ENCODE results near the gene MMP8.

GRCh38 chr11:102724904-102725500, at the start of gene MMP8:
- no peak for TF ChIP-seq MEF2A (IDR thresholded peaks at IDR 0.05; ENCODE audit: control insufficient read depth, low read depth, low read length)
- TF ChIP-seq ZFPM2 (CRISPR knock-in tag; IDR thresholded peaks at IDR 0.05), result no peak
- TF ChIP-seq, protein P1, sequence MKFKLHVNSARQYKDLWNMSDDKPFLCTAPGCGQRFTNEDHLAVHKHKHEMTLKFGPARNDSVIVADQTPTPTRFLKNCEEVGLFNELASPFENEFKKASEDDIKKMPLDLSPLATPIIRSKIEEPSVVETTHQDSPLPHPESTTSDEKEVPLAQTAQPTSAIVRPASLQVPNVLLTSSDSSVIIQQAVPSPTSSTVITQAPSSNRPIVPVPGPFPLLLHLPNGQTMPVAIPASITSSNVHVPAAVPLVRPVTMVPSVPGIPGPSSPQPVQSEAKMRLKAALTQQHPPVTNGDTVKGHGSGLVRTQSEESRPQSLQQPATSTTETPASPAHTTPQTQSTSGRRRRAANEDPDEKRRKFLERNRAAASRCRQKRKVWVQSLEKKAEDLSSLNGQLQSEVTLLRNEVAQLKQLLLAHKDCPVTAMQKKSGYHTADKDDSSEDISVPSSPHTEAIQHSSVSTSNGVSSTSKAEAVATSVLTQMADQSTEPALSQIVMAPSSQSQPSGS (CRISPR knock-in tag; IDR thresholded peaks at IDR 0.05), result no peak
- TF ChIP-seq NR1H2 (CRISPR knock-in tag; IDR thresholded peaks at IDR 0.05), result no peak
- TF ChIP-seq, protein P2, sequence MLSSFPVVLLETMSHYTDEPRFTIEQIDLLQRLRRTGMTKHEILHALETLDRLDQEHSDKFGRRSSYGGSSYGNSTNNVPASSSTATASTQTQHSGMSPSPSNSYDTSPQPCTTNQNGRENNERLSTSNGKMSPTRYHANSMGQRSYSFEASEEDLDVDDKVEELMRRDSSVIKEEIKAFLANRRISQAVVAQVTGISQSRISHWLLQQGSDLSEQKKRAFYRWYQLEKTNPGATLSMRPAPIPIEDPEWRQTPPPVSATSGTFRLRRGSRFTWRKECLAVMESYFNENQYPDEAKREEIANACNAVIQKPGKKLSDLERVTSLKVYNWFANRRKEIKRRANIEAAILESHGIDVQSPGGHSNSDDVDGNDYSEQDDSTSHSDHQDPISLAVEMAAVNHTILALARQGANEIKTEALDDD (IDR thresholded peaks at IDR 0.05), result no peak
- TF ChIP-seq, protein P3, sequence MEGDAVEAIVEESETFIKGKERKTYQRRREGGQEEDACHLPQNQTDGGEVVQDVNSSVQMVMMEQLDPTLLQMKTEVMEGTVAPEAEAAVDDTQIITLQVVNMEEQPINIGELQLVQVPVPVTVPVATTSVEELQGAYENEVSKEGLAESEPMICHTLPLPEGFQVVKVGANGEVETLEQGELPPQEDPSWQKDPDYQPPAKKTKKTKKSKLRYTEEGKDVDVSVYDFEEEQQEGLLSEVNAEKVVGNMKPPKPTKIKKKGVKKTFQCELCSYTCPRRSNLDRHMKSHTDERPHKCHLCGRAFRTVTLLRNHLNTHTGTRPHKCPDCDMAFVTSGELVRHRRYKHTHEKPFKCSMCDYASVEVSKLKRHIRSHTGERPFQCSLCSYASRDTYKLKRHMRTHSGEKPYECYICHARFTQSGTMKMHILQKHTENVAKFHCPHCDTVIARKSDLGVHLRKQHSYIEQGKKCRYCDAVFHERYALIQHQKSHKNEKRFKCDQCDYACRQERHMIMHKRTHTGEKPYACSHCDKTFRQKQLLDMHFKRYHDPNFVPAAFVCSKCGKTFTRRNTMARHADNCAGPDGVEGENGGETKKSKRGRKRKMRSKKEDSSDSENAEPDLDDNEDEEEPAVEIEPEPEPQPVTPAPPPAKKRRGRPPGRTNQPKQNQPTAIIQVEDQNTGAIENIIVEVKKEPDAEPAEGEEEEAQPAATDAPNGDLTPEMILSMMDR (IDR thresholded peaks at IDR 0.05 in 2 of 3, conservative IDR thresholded peaks at IDR 0.05 in 1 of 3; ENCODE audit: insufficient read depth in 2 of 3, low read depth in 1 of 3, low read length in 3 of 3), result no peak
- TF ChIP-seq, protein P4, sequence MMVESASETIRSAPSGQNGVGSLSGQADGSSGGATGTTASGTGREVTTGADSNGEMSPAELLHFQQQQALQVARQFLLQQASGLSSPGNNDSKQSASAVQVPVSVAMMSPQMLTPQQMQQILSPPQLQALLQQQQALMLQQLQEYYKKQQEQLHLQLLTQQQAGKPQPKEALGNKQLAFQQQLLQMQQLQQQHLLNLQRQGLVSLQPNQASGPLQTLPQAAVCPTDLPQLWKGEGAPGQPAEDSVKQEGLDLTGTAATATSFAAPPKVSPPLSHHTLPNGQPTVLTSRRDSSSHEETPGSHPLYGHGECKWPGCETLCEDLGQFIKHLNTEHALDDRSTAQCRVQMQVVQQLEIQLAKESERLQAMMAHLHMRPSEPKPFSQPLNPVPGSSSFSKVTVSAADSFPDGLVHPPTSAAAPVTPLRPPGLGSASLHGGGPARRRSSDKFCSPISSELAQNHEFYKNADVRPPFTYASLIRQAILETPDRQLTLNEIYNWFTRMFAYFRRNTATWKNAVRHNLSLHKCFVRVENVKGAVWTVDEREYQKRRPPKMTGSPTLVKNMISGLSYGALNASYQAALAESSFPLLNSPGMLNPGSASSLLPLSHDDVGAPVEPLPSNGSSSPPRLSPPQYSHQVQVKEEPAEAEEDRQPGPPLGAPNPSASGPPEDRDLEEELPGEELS (CRISPR knock-in tag; IDR thresholded peaks at IDR 0.05; ENCODE audit: borderline replicate concordance), result no peak
- TF ChIP-seq SP2 (IDR thresholded peaks at IDR 0.05; ENCODE audit: extremely low read depth, low read depth, low read length, poor library complexity, severe bottlenecking), result no peak
- no peak for TF ChIP-seq CBX5 (IDR thresholded peaks at IDR 0.05; ENCODE audit: borderline replicate concordance, low read depth)
- no peak for TF ChIP-seq REST (IDR thresholded peaks at IDR 0.05; ENCODE audit: borderline replicate concordance)
- no peak for TF ChIP-seq REST (CRISPR knock-in tag; IDR thresholded peaks at IDR 0.05; ENCODE audit: low read depth)

All from K562 (cell line).